Glutamatergic neuron (in vitro differentiated cells): ENCODE data around the gene THSD7B. TPM values are rescaled to one million over a fixed set of nuclear protein-coding genes. Genes with fewer than 3 reads are reported as not detected.

Source experiments
- DNase-seq: peaks from one replicate; pipeline ENCODE4 v3.0.0; 2022
- H3K27ac Mint-ChIP-seq: one replicate; pipeline ENCODE4 v1.8.0; 2020; ENCODE audit warnings: mild to moderate bottlenecking, mixed read lengths, inconsistent platforms; ENCODE audit not compliant: unreplicated experiment
- H3K27me3 Mint-ChIP-seq: one replicate; pipeline ENCODE4 v1.8.0; 2020; ENCODE audit warnings: mild to moderate bottlenecking, moderate library complexity, mixed read lengths, inconsistent platforms; ENCODE audit not compliant: unreplicated experiment
- H3K36me3 Mint-ChIP-seq: one replicate; pipeline ENCODE4 v1.8.0; 2020; ENCODE audit warnings: mild to moderate bottlenecking, mixed read lengths, inconsistent platforms; ENCODE audit not compliant: unreplicated experiment
- H3K4me1 Mint-ChIP-seq: one replicate; pipeline ENCODE4 v1.8.0; 2020; ENCODE audit warnings: mild to moderate bottlenecking, low read depth, mixed read lengths, inconsistent platforms; ENCODE audit not compliant: unreplicated experiment
- H3K4me3 Mint-ChIP-seq: one replicate; pipeline ENCODE4 v1.8.0; 2020; ENCODE audit warnings: mild to moderate bottlenecking, mixed read lengths, inconsistent platforms; ENCODE audit not compliant: unreplicated experiment
- H3K9me3 Mint-ChIP-seq: one replicate; pipeline ENCODE4 v1.8.0; 2020; ENCODE audit warnings: mild to moderate bottlenecking, moderate library complexity, mixed read lengths, inconsistent platforms; ENCODE audit not compliant: unreplicated experiment
- total RNA-seq: library from RNA; stranded (reverse); fragmentation: NEBNext Ultra II Directional; extraction: Animal tissue kit (Norgen Biotek cat#: 25700); gene quantifications from one replicate; pipeline ENCODE4 v1.2.1, GENCODE V29; 2021; ENCODE audit not compliant: unreplicated experiment
- TF ChIP-seq, protein P1 (sequence below): fragments of 200-600 bp; sonication (generic); IDR thresholded peaks from one replicate; pipeline ENCODE4 v1.5.0; 2021; ENCODE audit not compliant: partially characterized antibody, unreplicated experiment

The THSD7B gene
- total RNA-seq, 1 donor from 2014 or later = 182 TPM

DNA sequence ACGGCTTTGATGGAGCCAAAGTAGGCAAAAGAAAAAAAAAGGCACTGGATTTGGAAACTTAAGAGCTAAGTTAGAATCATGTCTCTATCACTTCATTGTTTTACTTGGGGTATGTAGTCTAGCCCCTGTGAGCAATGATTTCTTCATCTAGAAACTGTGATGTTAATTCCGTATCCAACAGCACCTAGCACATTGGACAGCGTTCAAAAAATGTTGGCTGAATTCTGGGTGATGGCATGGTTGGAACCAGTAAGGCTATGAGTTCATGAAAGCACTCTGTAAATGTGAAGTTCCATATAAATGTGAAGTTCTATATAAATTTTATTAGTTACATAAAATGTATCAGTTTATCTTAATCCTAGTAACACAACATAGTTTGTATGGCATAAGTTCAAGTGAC lies 890.5 kb downstream of the THSD7B start:
- H3K4me3 Mint-ChIP-seq = no peak overlapping the region
- DNase-seq = no peak
- peaks cover 2% of the 10 kb centered on the region for H3K27me3 Mint-ChIP-seq
- TF ChIP-seq, protein P1, sequence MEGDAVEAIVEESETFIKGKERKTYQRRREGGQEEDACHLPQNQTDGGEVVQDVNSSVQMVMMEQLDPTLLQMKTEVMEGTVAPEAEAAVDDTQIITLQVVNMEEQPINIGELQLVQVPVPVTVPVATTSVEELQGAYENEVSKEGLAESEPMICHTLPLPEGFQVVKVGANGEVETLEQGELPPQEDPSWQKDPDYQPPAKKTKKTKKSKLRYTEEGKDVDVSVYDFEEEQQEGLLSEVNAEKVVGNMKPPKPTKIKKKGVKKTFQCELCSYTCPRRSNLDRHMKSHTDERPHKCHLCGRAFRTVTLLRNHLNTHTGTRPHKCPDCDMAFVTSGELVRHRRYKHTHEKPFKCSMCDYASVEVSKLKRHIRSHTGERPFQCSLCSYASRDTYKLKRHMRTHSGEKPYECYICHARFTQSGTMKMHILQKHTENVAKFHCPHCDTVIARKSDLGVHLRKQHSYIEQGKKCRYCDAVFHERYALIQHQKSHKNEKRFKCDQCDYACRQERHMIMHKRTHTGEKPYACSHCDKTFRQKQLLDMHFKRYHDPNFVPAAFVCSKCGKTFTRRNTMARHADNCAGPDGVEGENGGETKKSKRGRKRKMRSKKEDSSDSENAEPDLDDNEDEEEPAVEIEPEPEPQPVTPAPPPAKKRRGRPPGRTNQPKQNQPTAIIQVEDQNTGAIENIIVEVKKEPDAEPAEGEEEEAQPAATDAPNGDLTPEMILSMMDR = no peak
- no peak overlapping the region for H3K27ac Mint-ChIP-seq
- H3K36me3 Mint-ChIP-seq = no peaks in the 10 kb centered on the region
- H3K4me1 Mint-ChIP-seq = no peaks in the 10 kb centered on the region
- H3K9me3 Mint-ChIP-seq = no peaks in the 10 kb centered on the region

- H3K9me3 Mint-ChIP-seq = peaks cover 1% of the 10 kb centered on the region
- peaks cover 4% of the 10 kb centered on the region for H3K36me3 Mint-ChIP-seq
- H3K4me3 Mint-ChIP-seq = no peak overlapping the region
- no peak for DNase-seq
- H3K27ac Mint-ChIP-seq = no peak overlapping the region
- peaks cover under 1% of the 10 kb centered on the region for H3K27me3 Mint-ChIP-seq
- H3K4me1 Mint-ChIP-seq = no peaks in the 10 kb centered on the region
- TF ChIP-seq, protein P1 = no peak
These were observed 893.1 kb downstream of the THSD7B start for GRCh38 chr2:137658433-137658832.

DNA sequence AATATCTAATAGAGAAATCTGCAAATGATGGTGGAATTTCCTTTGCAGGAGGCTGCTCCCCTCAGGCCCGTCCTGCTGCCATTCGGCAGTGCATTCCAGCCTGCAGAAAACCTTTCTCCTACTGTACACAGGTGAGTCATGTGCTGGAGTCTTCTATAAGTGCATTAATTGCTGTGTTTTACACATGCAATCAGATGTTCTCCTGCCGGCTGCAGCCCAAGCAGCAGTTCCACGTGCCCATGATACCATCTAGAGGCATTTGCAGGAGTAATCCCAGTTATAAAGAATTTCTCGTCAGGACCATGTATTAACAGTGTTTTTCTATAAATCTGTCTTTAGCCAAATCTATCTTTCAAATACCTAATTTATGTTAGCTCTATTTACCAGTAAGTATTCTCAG lies 894.3 kb downstream of the THSD7B start:
- H3K36me3 Mint-ChIP-seq = peaks cover 4% of the 10 kb centered on the region
- no peak for DNase-seq
- no peaks in the 10 kb centered on the region for H3K27me3 Mint-ChIP-seq
- no peaks in the 10 kb centered on the region for H3K4me1 Mint-ChIP-seq
- TF ChIP-seq, protein P1 = no peak
- no peak overlapping the region for H3K4me3 Mint-ChIP-seq
- no peak overlapping the region for H3K27ac Mint-ChIP-seq
- H3K9me3 Mint-ChIP-seq = peaks cover 3% of the 10 kb centered on the region

- Mint-ChIP-seq H3K27me3 (peaks cover 4% of the 10 kb centered on the region), H3K4me1 (no peaks in the 10 kb centered on the region), H3K9me3 (peaks cover 2% of the 10 kb centered on the region), H3K4me3 (no peak overlapping the region), H3K27ac (no peak overlapping the region), H3K36me3 (no peaks in the 10 kb centered on the region)
- TF ChIP-seq, protein P1 = no peak
- no peak for DNase-seq
These were observed 904.8 kb downstream of the THSD7B start for GRCh38 chr2:137670111-137670510.

DNA sequence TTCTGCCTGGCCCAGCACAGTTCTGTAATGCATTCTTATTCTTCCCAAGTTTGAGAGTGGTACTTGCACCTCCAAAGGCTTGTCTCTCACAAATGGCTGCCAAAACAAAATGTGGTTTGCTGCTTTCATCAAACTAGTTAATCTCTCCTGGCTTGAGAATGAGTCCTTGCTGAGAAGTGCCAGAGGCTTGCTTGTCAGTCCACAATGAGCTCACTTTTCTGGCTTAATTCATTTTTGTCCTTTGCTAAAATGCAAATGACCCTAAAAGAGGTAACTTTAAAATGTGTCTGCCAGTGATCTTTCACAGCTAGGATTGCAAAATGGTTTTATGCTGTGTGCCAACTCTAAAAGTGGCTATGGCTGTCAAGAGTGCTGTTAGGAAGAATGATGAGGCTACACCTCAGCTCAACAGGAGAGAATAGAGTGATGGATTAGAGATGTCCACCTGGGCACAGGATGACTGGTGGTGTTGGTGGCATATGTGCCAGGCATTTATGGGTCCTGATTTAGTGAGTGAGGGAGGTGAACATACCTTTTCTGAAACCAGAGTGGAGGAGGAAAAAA lies 907.7 kb downstream of the THSD7B start:
- no peak for DNase-seq
- H3K9me3 Mint-ChIP-seq = peaks cover 2% of the 10 kb centered on the region
- no peaks in the 10 kb centered on the region for H3K36me3 Mint-ChIP-seq
- peaks cover 4% of the 10 kb centered on the region for H3K27me3 Mint-ChIP-seq
- TF ChIP-seq, protein P1 = no peak
- no peak overlapping the region for H3K4me3 Mint-ChIP-seq
- no peak overlapping the region for H3K27ac Mint-ChIP-seq
- no peaks in the 10 kb centered on the region for H3K4me1 Mint-ChIP-seq
